Amniotic epithelial cell (primary cell): Measurements from ENCODE around the gene SPAG17.
"Not testable (repeated sequence)": the region's sequence is repeated elsewhere in the genome, so short reads cannot be mapped to it uniquely, and the experiment has no call there.

Experiments used
- DNase-seq: peaks from one replicate; pipeline ENCODE4 v3.0.0-alpha.2; 2010; ENCODE audit warnings: low read depth

SPAG17 gene

DNA sequence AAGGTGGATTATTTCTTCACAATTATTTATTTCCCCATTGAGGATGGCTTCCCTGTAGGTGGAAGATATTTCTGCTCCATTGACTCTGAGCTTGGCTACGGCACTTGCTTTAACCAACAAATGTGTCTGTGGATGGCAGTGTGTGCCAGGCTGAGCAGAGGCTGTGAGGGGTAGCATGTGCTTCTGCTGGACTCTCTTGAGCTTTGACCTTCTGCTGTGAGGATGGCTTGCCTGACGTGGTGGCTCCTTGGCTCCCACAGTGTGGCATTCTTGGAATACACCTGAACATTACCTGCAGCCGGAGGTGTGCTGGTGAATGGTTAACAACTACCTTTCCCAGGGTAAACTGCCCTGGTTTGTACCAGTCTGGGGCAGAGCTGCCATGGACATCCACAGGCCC is 208.6 kb downstream of the SPAG17 start:
- no peak for DNase-seq

GRCh38 chr1:117971777-117972176 is 213.3 kb downstream of the SPAG17 start:
- no peak for DNase-seq

GRCh38 chr1:117970252-117970651 is 214.8 kb downstream of the SPAG17 start:
- no peak for DNase-seq

DNA sequence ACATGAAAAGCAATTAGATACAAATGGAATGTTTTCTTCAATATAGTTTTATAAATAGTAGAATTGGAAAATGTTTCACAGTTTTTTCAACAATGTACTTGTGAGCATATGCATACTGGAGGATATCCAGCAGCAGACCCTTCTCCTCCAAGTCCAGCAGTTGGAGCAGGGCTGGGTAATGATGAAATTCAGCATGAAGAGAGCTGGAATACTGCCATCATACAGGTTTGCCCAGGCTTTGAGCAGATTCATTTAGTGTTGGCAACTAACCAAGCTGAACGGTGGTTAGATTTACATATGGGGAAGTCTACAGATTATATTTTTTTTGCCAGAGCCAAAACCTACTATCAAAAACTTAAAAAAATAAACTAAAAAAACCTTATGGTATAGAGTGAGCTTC is 217.1 kb downstream of the SPAG17 start:
- peak; percentile 37 for DNase-seq

GRCh38 chr1:117967477-117967876 is 217.6 kb downstream of the SPAG17 start:
- DNase-seq, result peak; percentile 40

- DNase-seq, result peak; percentile 5
Measured at GRCh38 chr1:117964290-117965038, 220.6 kb downstream of the SPAG17 start.

DNA sequence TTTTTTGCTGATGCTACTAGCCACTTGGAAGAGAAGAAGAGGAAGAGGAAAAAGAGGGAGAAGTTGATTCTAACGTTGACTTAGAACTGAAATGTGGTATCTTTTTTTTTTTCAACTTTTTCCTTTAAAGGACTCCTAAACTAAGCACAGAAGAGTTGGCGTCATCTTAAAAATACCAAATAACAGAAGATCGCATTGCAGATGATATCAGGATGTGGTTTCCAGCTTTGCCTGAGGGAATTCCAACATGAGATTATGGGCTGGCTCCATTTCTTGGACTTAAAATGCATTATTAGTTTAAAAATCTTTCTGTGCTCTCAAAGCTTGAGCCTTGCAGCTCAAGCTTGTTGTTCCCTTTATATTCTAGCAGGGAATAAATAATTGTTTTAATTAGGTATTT is 225.7 kb downstream of the SPAG17 start:
- no peak for DNase-seq

- no peak for DNase-seq
Measured at GRCh38 chr1:117952386-117952785, 232.6 kb downstream of the SPAG17 start.

DNA sequence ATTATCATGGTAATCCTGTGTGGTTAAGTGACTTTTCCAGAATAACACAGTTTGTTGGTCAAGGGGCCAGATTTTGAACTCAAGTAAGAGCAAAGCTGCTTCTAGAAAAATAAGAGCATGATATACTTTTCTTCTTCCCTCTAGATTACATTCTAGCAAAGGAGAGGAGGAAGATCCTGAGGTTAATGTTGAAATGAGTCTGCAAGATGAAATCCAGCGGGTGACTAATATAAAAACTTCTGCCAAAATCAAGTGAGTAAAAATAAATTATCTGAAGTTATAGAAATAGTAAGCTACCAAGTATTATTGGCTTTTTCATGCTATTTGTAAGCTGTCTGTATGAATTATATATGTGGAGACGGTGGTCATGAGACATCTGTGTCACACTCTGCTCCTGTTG is 242.7 kb downstream of the SPAG17 start:
- DNase-seq, result peak; percentile 12

DNA sequence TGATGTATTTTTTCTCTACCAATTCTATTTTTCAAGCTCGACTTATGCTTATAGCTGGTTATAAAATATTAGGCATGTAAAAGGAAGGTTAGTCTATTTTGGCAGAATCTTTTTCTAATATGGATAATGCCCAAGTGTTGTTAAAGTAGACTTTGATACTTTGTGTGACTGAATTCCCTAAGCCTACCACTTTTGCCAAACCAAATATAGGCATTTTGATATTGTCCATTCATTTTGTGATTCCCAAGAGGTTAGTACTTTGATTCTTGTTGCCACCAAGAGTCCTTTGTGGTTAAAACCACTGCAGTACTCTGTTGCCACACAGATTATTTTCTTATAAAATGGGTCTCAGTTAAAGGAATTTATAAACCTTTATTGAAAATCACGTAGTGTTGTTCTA is 251.3 kb downstream of the SPAG17 start:
- no peak for DNase-seq

DNA sequence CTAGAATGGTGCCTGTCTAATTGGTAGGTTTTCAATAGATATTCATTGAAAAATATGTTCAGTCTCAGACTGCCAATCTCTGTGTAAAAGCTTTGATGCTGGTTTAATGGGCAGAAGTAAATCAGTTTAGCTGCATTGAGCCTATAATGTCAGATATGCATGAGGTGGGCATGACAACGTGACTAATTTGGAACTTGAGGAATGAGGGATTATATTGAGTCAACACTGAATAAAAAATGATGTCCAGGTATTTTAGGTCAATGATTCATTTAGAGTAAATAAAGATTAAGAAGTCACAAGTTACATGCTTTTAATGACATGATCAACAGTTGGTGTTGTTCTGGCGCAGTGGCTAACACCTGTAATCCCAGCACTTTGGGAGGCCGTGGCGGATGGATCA is 252.5 kb downstream of the SPAG17 start:
- no peak for DNase-seq

DNA sequence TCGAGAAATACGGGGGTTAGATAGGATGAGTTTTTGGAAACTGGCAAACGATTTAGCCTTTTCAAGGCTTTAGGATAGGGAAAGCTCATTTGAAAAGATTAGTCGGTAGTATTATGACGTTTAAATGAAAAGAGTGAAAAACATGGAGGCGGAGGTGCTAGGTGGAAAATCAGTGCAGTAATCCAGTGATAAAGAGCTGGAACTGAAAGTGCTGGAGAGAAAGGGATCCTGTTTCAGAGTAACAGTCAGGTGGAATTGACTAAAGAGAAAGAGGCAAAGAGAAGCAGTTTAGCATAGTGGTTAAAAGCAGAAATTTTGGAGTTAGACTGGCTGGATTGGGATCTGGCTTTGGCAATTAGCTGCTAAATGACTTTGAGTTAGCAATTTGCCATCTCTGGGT is 254.5 kb downstream of the SPAG17 start:
- no peak for DNase-seq

GRCh38 chr1:117930173-117930447 is 254.9 kb downstream of the SPAG17 start:
- no peak for DNase-seq

GRCh38 chr1:117929343-117930172 is 255.5 kb downstream of the SPAG17 start, which contains the start of the genes GDAP2 and WDR3:
Gene GDAP2, minus strand, starts transcription at chr1:117929621. Its CDS starts 9,264 bp downstream, at chr1:117920357.
Gene WDR3, plus strand, starts transcription at chr1:117929739. Its CDS starts 3,581 bp downstream, at chr1:117933320.
- peak; percentile 95 for DNase-seq

DNA sequence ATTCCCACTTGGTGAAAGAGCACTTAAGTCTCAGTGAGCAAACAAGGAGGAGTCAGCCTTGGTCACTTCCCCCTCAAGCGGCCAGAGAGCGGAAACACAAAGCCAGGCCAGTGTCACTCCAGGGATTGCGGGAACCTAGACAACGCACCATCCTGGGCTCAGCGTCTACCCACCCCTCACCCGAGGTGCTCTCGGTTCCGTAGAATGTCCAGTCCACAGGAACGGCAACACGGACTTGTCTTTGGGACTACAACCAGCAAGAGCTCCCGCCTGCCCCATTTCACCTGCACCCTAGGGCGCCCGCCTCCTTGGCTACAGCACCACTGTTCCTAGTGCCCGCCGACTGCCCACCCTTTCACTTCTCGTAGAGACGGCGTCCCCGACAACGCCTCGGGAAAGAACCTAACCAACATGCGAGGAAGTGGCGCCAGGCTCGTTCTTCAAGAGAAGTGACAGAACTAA is 256.1 kb downstream of the SPAG17 start:
- DNase-seq, result peak; percentile 51

DNA sequence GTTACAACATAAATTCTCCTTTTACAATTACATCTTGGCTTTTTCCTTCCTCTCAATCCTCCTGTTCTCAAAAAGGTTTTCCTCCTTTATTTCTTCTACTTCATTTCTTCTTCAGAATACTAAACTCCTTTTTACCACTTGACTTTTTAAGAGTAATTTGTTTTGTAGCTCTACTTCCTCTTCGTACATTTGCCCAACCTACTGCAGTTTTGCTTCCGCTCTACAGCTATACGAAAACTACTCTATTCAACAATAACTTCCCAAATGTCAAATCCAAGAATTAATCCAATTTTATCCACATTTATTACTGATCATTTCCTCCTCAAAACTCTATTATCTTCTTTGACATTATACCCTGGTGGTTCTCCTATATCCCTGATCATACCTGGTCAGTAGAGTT is 259.0 kb downstream of the SPAG17 start:
- no peak for DNase-seq

- DNase-seq, result not testable (repeated sequence)
Measured at GRCh38 chr1:117922717-117923116, 262.3 kb downstream of the SPAG17 start.

DNA sequence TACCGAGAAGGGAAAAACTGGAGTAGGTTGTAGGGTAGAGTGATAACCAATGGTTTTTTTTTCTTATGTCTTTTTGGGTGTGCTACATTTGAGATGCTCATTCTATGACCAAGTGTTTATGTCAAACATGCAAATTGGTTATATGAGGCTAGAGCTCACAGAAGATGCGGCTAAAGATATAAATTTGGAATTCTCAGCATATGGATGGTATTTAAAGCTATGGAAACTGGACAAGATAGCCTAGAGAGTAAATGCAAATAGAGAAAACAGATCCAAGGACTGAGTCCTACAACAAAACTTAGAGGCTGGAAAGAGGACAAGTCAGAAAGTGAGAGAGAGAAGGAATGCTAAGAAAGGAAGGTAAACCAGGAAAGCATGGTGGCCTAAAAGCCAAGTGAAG is 263.0 kb downstream of the SPAG17 start:
- DNase-seq, result no peak

- DNase-seq, result peak; percentile 82
Measured at GRCh38 chr1:117919376-117919775, 265.7 kb downstream of the SPAG17 start.

DNA sequence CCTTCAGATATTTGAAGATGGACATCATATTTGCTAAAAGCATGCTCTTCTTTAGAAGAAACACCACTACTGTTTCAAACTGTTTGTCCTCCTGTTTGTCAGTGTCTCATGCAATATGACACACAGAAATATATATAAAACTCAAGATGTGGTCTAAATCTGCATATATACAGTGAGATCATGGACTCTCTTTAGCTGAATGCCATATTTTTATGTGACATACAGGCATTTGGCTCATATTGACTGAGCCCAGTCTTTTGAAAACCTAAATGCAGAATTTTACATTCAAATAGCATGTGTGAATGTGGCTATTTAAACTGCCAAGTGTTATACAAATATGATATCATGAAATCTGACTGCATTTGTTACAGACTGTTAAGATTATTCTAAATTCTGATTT is 274.0 kb downstream of the SPAG17 start:
- no peak for DNase-seq

- DNase-seq, result peak; percentile 1
Measured at GRCh38 chr1:117905019-117905418, 280.0 kb downstream of the SPAG17 start.

- no peak for DNase-seq
Measured at GRCh38 chr1:117904485-117904884, 280.5 kb downstream of the SPAG17 start.
